HG03108 (cell line): ENCODE results near the gene CBL.
"Not testable (repeated sequence)": the region's sequence is repeated elsewhere in the genome, so short reads cannot be mapped to it uniquely, and the experiment has no call there.

Source experiments
- ATAC-seq: cut with Tn5 transposase; IDR thresholded peaks from one replicate; pipeline ENCODE4 v1.9.1; 2021; ENCODE audit warnings: moderate library complexity; ENCODE audit not compliant: unreplicated experiment

The CBL gene

DNA sequence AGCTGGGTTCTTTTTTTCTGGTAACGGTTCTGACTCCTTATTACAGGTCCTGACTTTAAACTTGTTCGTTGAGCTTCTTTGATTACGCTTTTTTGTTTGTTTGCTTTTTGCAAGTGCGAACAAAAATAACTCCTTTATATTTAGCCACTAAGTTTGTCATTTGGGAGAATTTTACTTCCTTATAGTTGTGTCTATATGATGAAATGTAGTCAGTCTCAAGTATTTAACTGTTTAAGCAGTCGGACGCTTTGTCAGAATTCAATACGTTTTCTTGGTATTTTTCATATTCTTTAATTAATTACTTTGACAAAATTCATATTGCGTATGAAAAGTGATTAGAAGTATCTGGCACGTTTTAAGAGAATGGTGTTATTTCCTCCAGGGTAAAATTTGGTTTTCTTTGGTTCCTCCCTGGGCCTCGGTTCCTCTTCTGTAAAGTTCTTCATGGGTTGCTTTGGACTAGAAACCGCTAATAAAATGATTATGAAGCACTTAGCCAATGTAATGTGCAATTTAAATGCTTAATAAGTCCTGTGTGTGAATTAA is 1.3 kb downstream of the CBL start:
- ATAC-seq = no peak

DNA sequence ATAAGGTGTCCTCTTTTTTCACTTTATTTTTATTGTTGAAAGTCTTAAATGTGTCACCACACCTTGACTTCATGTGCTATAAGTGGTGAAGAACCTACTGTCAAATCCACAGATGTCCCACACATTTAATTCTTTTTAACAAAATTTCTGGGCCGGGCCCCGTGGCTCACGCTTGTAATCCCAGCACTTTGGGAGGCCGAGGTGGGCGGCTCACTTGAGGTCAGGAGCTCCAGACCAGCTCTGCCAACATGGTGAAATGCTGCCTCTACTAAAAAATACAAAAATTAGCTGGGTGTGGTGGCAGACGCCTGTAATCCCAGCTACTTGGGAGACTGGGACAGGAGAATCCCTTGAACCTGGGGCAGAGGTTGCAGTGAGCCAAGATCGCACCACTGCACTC is 3.0 kb downstream of the CBL start:
- no peak for ATAC-seq

DNA sequence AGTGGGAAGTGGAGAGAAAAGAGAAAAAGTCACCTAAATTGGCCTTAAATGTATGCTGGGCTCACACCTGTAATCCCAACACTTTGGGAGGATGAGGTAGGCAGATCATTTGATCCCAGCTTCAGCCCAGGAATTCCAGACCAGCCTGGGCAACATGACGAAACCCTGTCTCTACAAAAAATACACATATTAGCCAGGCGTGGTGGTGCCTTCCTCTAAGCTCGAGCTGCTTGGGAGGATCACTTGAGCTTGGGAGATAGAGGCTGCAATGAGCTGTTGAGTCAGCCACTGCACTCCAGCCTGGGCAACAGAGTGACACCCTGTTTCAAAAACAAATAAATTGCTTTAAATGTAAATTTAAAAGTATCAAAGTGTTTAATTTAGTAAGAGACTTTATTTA is 3.9 kb downstream of the CBL start:
- ATAC-seq = no peak

DNA sequence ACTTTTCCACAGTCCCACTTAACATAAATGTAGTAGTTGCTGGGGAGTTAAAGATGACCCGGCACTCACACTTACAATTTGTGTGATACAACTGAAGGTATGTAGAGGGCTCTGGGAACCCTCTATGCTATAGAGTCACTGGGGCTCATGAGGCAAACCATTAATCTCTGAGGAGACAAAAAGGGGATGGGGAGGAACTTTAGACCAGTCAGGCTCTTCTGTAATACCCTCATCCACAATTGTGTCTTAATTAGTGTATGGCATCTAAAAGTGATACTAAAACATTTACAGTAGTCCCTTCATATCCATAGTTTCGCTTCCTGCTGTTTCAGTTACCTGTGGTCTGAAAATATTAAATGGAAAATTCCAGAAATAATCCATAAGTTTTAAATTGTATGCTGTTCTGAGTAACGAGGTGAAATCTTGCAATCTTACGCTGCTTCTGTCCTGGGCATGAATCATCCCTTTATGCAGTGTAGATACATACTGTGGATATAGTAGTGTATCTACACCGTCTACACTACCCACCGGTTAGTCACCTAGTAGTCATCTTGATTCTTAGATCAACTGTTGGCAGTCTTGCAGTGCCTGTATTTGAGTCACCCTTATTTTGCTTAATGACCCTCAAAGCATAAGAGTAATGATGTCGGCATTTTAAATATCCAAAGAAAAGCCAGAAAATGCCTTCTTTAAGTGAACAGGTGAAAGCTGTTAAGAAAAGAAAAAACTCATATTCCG is 12.2 kb downstream of the CBL start:
- ATAC-seq = no peak

DNA sequence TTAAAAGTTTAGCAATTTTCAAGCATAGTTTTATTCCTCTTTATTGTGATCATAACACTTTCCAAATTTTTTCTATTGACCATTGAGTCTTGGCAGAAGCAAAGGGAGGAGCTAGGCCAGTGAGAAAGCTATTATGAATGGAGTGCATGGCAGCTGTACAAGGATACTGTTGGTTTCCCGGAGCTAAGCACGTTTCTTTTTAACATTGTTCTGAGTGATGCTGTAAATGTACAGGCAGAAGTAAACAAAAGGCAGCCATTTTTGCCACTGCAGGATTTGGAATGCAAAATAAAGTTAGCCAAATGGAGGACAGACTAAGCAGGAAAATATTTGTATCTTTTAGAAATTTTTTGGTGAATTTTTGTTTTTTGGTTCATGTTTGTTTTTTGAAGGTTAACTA is 16.2 kb downstream of the CBL start:
- ATAC-seq = no peak

DNA sequence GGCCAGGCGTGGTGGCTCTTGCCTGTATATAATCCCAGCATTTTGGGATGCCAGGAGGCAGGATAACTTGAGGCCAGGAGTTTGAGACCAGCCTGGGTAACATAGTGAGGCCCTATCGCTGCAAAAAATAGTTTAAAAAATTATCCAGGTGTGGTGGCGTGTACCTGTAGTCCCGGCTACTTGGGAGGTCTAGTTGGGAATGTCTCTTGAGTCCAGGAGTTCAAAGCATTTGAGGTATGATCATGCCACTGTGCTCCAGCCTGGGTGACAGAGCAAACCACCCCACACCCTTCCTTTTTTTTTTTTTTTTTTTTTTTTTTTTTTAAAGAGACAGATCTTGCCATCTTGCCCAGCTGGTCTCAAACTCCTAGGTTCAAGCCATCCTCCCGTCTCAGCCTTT is 16.8 kb downstream of the CBL start:
- no peak for ATAC-seq

GRCh38 chr11:119223856-119224255 is 17.7 kb downstream of the CBL start:
- ATAC-seq = no peak

- ATAC-seq = not testable (repeated sequence)
Measured at GRCh38 chr11:119228535-119229287, 22.6 kb downstream of the CBL start.

DNA sequence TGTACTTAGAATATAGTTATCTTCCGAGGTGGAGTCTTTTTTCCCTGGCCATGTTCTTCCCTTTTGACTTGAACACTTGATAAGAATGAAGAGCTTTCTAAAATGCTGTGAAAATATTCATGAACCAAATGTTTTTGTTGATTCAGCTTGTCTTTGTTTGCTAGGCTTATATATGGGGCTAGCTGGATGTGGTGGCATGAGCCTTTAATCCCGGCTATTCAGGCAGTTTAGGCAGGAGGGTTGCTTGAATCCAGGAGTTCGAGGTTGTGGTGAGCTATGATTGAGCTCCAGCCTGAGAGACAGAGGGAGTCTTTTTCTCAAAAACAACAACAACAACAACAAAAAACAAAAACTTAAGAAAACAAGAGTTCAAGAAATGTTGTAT is 23.1 kb downstream of the CBL start:
- no peak for ATAC-seq

DNA sequence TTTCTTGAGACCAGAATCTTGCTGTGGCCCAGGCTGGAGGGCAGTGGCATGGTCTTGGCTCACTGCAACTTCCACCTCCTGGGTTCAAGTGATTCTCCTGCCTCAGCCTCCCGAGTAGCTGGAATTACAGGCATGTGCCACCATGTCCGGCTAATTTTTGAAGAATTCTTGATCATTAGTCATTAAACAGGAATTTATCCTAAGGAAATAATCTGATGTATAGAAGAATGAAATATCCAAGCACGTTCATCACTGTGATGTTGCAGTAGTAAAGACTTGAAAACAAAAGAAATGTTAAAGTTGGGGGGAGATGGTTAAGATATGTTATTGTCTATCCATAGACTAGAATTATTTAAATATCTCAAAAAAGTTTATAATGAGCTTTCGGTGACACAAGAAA is 23.6 kb downstream of the CBL start:
- ATAC-seq = no peak

DNA sequence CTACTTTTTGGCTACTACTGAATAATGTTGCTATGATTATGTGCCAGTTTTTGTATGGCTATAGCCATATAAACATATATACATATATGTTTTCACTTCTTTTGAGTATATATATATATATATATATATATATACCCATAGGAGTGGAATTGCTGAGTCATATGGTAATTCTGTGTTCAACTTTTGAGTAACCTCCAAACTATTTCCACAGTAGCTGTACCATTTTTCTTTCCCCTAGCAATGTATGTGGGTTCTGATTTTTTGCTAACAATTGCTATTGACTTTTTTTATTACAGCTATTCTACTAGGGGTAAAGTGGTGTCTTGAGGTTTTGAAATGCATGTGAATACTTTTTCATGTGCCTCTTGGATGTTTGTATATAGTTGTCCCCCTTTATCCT is 30.4 kb downstream of the CBL start:
- ATAC-seq = no peak

GRCh38 chr11:119236891-119237290 is 30.8 kb downstream of the CBL start:
- no peak for ATAC-seq

- no peak for ATAC-seq
Measured at GRCh38 chr11:119237515-119237914, 31.4 kb downstream of the CBL start.

- ATAC-seq = no peak
Measured at GRCh38 chr11:119248750-119249670, 42.9 kb downstream of the CBL start.

DNA sequence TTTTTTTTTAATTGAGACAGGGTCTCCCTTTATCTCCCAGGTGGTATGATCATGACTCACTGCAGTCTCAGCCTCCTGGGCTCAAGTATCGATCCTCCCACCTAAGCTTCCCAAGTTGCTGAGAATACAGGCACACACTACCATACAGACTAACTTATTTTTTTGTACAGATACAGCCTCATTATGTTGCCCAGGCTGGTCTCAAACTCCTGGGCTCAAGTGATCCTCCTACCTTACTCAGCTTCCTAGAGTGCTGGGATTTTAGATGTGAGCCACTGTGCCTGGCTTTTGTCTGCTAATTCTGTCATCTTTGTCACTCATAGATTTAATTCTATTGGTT is 43.5 kb downstream of the CBL start:
- ATAC-seq = no peak

DNA sequence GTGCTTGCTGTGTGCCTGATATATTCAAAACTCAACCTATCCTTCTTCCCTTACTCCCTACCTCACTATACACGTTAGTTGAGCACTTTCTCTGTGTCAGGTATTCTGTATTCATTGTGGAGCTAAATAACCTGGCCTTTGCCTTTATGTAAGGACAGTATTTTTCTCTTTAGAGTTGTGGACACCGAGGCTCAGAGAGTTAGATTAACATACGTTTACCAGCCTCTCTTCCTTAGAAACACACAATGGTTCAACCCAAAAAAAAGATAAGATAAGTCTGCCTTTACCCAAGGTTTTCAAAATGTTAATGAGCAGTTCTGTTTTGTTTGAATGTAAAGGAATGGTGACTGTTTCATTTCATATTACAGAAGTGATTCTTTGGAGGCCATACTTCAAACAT is 45.0 kb downstream of the CBL start:
- no peak for ATAC-seq

DNA sequence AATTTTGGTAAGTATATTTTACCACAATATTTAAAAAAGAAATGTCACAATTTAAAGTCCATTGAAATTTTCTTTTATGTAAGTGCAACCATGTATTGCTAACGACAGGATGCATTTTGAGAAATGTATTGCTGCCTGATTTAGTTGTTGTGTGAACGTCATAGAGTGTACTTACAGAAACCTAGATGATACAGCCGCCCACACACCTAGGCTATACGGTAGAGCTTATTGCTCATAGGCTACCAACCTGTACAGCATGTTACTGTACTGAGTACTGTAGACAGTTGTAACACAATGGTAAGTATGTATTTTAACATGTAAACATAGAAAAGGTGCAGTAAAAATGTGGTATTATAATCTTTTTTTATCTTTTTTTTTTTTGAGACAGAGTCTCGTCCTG is 48.1 kb downstream of the CBL start:
- no peak for ATAC-seq

GRCh38 chr11:119258180-119258579 is 52.0 kb downstream of the CBL start:
- ATAC-seq = no peak

- ATAC-seq = no peak
Measured at GRCh38 chr11:119258983-119259382, 52.8 kb downstream of the CBL start.

DNA sequence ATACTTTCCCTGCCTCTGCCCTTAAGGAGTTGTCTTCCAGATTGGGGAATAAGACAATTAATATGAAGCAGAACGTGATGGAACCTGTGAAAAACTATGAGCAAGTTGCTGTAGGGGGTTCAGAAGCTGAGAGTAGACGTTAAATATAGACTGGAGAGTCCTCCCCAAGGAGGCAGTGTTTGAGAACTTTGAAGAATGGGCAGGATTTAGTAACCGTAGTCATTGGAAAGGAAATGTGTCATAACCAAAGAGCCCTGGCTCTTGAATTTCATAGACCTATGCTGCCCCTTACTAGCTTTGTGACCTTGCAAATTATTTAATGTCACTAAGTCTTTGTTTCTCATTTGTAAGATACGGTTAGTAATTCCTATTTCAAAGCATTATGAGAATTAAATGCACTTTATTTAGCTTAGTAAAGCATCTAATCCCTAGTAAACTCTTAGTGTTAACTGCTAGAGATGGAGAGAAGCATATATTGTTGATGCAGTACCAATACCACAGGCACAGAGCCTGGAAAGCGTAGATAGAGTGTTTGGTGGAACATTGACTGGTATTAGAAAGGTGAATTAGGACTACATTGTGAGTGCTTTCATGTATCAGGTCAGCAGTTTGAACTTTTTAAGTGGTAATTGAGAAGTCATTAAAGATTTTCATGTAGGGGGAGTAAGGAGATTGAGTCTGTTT is 56.7 kb downstream of the CBL start:
- peak; percentile 40 for ATAC-seq
